Panc1 (cell line): ENCODE results near the gene BBS9. TPM values are rescaled to one million over a fixed set of nuclear protein-coding genes. Genes with fewer than 3 reads are reported as not detected.

ENCODE experiments used
- ATAC-seq: fragments of 200-7000 bp; cut with Tn5 transposase; 2 replicates; pipeline ENCODE4 v1.9.1; 2020; ENCODE audit warnings: mild to moderate bottlenecking, moderate library complexity
- BruUV-seq: library from RNA; stranded (reverse); fragments of 400-500 nt; replicated peaks from 2 replicates; lab custom pipeline; 2021; lab: Mats Ljungman, UMichigan
- CTCF ChIA-PET: fragments of 300-600 bp; sonication (Branson Sonifier 250); formaldehyde crosslinking; loops from one replicate; lab custom pipeline; 2022; ENCODE audit warnings: antibody characterized with exemption; lab: Charles Lee
- POLR2A ChIA-PET: fragments of 300-600 bp; sonication (Branson Sonifier 250); formaldehyde crosslinking; loops from one replicate; lab custom pipeline; 2022; ENCODE audit warnings: antibody characterized with exemption; lab: Charles Lee
- DNase-seq: peaks from one replicate; pipeline ENCODE4 v3.0.0-alpha.2; 2010; ENCODE audit warnings: low read depth, low spot score
- H3K27ac ChIP-seq: 2 replicates; pipeline ENCODE4 v1.5.1; 2011; ENCODE audit warnings: mild to moderate bottlenecking, low read length, inconsistent platforms
- H3K27me3 ChIP-seq: fragments of 200-500 bp; sonication (Bioruptor generic); 2 replicates; pipeline ENCODE4 v1.6.0; 2014; ENCODE audit warnings: low read length, inconsistent platforms; ENCODE audit not compliant: control insufficient read depth, insufficient read depth
- H3K36me3 ChIP-seq: fragments of 200-500 bp; sonication (Bioruptor generic); 2 replicates; pipeline ENCODE4 v1.5.1; 2014; ENCODE audit warnings: inconsistent platforms, mild to moderate bottlenecking, low read length, moderate library complexity; ENCODE audit not compliant: control insufficient read depth, insufficient read depth
- H3K4me1 ChIP-seq: 2 replicates; pipeline ENCODE4 v1.5.1; 2011; ENCODE audit warnings: inconsistent platforms, mild to moderate bottlenecking, low read length, moderate library complexity; ENCODE audit not compliant: control insufficient read depth, insufficient read depth
- H3K4me3 ChIP-seq, 2 experiments: 2 replicates each; pipeline ENCODE4 v1.5.1; 2011 to 2012; ENCODE audit warnings: low read depth in 2 of 2, low read length in 2 of 2, mild to moderate bottlenecking in 2 of 2, inconsistent platforms in 1 of 2, moderate library complexity in 1 of 2
- H3K9me3 ChIP-seq: fragments of 200-500 bp; sonication (Bioruptor generic); 2 replicates; pipeline ENCODE4 v1.5.1; 2014; ENCODE audit warnings: low read depth, mild to moderate bottlenecking, inconsistent platforms, low read length, moderate library complexity; ENCODE audit not compliant: control insufficient read depth, insufficient read depth
- POLR2AphosphoS5 ChIP-seq: IDR thresholded peaks from 2 replicates; pipeline ENCODE4 v1.6.1; 2012; ENCODE audit warnings: mild to moderate bottlenecking, low read depth, low read length, moderate library complexity
- REST ChIP-seq, 2 experiments: IDR thresholded peaks; 2 replicates each; pipeline ENCODE4 v1.6.1; 2011 to 2012; ENCODE audit warnings: low read depth in 2 of 2, control low read depth in 1 of 2, low read length in 1 of 2, mild to moderate bottlenecking in 1 of 2, moderate library complexity in 1 of 2; ENCODE audit not compliant: insufficient read depth in 1 of 2
- SIN3A ChIP-seq: IDR thresholded peaks from 2 replicates; pipeline ENCODE4 v1.6.1; 2012; ENCODE audit warnings: low read depth, mild to moderate bottlenecking, low read length, moderate library complexity, borderline replicate concordance; ENCODE audit not compliant: insufficient read depth
- TCF7L2 ChIP-seq: IDR thresholded peaks from 2 replicates; pipeline ENCODE4 v1.6.1; 2011; ENCODE audit warnings: mild to moderate bottlenecking, low read depth, low read length, inconsistent platforms
- in situ Hi-C: cut with HindIII; loops from 2 replicates; pipeline ENCODE4 v1.10.0; 2016; ENCODE audit warnings: low sequenced_read_pairs, low pct_unique_long_range_greater_than_20kb
- intact Hi-C: fragments of 100-400 bp; cut with micrococcal nuclease; formaldehyde crosslinking; loops from one replicate; pipeline ENCODE4 v1.10.0; 2022; ENCODE audit not compliant: unreplicated experiment
- total RNA-seq: library from RNA; stranded (reverse); gene quantifications from one replicate; pipeline ENCODE4 v1.2.1, GENCODE V29; 2021; ENCODE audit not compliant: unreplicated experiment
- TF ChIP-seq, protein P1 (sequence below): fragments of 450-650 bp; IDR thresholded peaks from 2 replicates; pipeline ENCODE4 v1.5.1; 2017; ENCODE audit warnings: mild to moderate bottlenecking

The BBS9 gene
- total RNA-seq, 1 experiment from 2014 or later = 6.9 TPM

GRCh38 chr7:33612442-33612841, 483.1 kb downstream of the BBS9 start:
- no peak for TF ChIP-seq SIN3A
- TF ChIP-seq TCF7L2 = no peak
- TF ChIP-seq, protein P1, sequence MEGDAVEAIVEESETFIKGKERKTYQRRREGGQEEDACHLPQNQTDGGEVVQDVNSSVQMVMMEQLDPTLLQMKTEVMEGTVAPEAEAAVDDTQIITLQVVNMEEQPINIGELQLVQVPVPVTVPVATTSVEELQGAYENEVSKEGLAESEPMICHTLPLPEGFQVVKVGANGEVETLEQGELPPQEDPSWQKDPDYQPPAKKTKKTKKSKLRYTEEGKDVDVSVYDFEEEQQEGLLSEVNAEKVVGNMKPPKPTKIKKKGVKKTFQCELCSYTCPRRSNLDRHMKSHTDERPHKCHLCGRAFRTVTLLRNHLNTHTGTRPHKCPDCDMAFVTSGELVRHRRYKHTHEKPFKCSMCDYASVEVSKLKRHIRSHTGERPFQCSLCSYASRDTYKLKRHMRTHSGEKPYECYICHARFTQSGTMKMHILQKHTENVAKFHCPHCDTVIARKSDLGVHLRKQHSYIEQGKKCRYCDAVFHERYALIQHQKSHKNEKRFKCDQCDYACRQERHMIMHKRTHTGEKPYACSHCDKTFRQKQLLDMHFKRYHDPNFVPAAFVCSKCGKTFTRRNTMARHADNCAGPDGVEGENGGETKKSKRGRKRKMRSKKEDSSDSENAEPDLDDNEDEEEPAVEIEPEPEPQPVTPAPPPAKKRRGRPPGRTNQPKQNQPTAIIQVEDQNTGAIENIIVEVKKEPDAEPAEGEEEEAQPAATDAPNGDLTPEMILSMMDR = no peak
- TF ChIP-seq POLR2AphosphoS5 = no peak
- TF ChIP-seq REST (IDR thresholded peaks at IDR 0.05; ENCODE audit: insufficient read depth in 1 of 2, low read depth in 2 of 2, low read length in 1 of 2) = no peak
- Histone ChIP-seq H3K36me3 (no peaks in the 10 kb centered on the region), H3K4me3 (no peak overlapping the region), H3K4me1 (no peaks in the 10 kb centered on the region), H3K27me3 (no peaks in the 10 kb centered on the region), H3K27ac (no peak overlapping the region), H3K9me3 (no peaks in the 10 kb centered on the region)
- ATAC-seq (no peak), DNase-seq (no peak)
- intact Hi-C loops = no loop called here
- no TSS peak for BruUV-seq
- in situ Hi-C loops = no loop called here
- CTCF ChIA-PET = no interaction called here
- POLR2A ChIA-PET = no interaction called here

DNA sequence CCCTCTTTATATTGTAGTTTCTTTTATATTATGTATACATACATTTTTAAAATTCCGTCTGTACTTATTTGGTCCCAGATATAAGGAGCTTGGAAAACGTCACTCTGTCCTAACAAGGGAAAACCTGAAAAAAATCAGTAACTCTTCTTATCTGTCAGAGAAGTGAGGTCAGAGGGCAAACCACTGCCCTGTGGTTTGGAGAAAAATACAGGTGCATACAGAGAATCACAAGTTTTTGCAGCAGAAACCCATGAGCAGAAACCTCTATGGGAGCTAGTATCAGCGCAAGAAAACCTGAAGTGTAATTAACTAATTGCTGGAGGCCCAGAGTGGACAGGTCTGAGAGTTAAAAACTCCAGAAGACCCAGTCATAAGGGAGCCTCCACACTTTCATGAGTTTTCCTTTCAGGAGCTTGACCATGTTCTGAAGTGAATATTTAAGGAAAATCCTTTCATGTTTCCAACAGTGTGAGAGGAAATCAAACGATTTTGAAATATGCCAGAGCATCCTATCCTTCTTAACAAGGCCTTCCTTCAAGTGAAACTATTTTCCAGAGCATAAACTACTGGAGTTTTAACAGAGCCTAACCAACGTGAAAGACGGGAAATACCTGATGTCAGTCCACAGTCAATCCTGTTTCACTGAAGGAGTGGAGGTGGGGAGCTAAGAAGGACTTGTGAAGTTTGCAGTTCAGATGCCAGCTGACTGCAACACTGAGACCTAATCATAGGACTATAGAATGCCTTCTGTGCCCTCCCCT, 485.2 kb downstream of the BBS9 start:
- no peak for DNase-seq
- Histone ChIP-seq H3K9me3 (no peaks in the 10 kb centered on the region), H3K4me1 (no peaks in the 10 kb centered on the region), H3K36me3 (no peaks in the 10 kb centered on the region), H3K27me3 (no peaks in the 10 kb centered on the region), H3K27ac (no peak overlapping the region), H3K4me3 (no peak overlapping the region)
- TF ChIP-seq REST (IDR thresholded peaks at IDR 0.05; ENCODE audit: insufficient read depth in 1 of 2, low read depth in 2 of 2, low read length in 1 of 2) (no peak), POLR2AphosphoS5 (no peak), SIN3A (no peak), TCF7L2 (no peak)
- TF ChIP-seq, protein P1 = no peak
- ChIA-PET POLR2A (interaction anchor here (0.7 kb wide), 1 partner anchor 249 kb away, joined by 4 read pairs; no protein-coding TSS in a partner anchor), CTCF (no interaction called here)
- ATAC-seq = no peak
- intact Hi-C loops = no loop called here
- in situ Hi-C loops = no loop called here
- BruUV-seq = no TSS peak
